NCI-H226 (cell line): ENCODE results near the gene NPC2.
"Not testable (repeated sequence)": the region's sequence is repeated elsewhere in the genome, so short reads cannot be mapped to it uniquely, and the experiment has no call there.

Experiments used
- DNase-seq: peaks from one replicate; pipeline ENCODE4 v3.0.0-alpha.2; 2015

Gene NPC2

GRCh38 chr14:74492776-74493342 is at the start of gene NPC2:
Gene NPC2 (minus strand): TSS chr14:74493305. CDS start chr14:74493274, 31 bp downstream.
- DNase-seq = no peak

GRCh38 chr14:74542056-74542685 is 49.1 kb upstream of the NPC2 start:
- DNase-seq = no peak

GRCh38 chr14:74541225-74541624 is 48.1 kb upstream of the NPC2 start:
- no peak for DNase-seq

- no peak for DNase-seq
These were observed 46.4 kb upstream of the NPC2 start for GRCh38 chr14:74539503-74539902.

GRCh38 chr14:74538411-74539391 is 45.6 kb upstream of the NPC2 start:
- no peak for DNase-seq

GRCh38 chr14:74536336-74536735 is 43.2 kb upstream of the NPC2 start:
- DNase-seq = not testable (repeated sequence)

DNA sequence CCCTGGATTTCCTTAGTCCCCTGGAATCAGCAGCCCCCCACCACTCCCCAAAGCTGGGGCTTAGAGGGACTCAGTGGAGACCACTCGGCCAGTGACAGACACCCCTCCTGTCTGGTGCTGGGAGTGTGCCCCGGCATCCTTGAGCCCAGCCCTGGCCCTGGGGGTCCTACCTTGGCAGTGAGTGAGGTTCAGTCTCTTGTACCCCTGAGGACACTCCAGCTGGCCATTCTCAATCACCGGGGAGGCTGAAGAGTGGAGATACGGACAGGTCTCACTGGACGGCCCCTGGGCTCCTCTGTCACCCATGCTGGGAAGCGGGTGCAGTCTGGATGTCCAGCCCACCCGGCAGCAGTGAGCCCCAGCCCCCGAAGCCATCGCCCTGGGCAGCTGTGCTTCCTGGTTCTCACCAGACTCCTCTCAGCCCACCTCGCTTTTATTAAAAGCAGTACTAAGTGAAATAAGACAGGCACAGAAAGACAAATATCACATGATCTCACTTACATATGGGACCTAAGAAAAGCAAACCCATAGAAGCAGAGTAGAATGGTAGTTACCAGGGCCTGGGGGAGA is 42.7 kb upstream of the NPC2 start:
- no peak for DNase-seq

DNA sequence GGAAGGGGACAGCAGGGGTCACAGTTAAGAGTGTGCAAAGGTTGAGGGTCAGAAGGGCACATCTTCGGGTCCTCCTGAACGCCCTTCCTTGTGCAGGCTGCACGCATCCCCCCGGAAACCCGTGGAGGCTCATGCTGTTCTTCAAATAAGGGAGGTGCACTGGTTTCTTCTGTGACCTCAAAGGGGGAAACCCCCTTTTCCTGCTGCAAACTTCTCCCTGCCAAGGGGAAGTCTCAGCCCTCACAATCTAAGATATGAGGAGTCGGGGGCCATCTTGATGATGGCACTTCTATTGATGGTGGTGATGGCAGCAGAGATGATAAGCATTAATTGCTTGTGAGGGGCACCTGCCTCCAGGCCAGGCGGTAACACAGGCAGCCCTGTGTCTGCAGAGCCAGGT is 40.5 kb upstream of the NPC2 start:
- DNase-seq = no peak

- DNase-seq = no peak
These were observed 39.1 kb upstream of the NPC2 start for GRCh38 chr14:74532246-74532645.

- peak; percentile 60 for DNase-seq
These were observed 38.4 kb upstream of the NPC2 start for GRCh38 chr14:74531467-74531866.

- DNase-seq = no peak
These were observed 37.9 kb upstream of the NPC2 start for GRCh38 chr14:74531006-74531405.

DNA sequence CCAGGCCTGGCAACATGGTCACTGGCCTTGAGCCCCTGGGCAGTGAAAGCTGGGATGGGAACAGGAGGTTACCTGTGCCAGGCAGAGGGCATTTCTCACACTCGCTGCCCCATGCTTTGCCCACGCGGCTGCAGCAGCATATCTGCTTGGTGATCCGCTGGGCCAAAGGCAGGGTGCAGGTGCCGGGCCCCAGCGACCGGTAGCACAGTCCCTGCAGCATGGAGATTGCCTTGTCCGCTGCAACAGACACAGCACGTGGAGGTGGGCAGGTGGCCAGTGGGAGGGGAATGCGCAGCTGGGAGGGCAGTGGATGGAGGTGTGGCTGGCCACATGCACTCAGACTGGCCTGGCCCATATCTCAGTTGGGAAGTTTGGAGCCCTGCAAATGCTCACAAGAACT is 35.8 kb upstream of the NPC2 start:
- no peak for DNase-seq

DNA sequence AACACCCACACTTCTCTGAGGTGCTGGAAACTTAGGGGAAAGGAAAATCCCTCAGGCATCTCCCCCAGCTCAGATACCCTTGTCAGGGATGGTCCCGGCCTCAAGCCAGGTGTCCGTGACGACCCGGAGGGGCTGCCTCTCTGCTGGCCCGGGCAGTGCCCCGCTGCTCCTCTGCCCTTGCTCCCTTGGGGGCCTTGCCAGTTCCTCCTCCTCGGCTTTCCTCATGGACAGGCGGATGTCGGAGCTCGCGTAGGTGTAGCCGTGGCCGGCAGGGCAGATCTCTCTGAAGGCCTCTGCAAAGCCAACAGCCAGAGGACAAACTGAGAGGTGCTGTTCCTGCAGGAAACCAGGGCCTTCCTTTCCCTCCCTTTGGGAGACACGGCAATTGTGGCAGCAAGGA is 35.3 kb upstream of the NPC2 start:
- DNase-seq = no peak

- DNase-seq = no peak
These were observed 34.7 kb upstream of the NPC2 start for GRCh38 chr14:74527736-74528280.

- DNase-seq = no peak
These were observed 33.9 kb upstream of the NPC2 start for GRCh38 chr14:74526854-74527585.

- DNase-seq = no peak
These were observed 32.3 kb upstream of the NPC2 start for GRCh38 chr14:74525361-74525851.

DNA sequence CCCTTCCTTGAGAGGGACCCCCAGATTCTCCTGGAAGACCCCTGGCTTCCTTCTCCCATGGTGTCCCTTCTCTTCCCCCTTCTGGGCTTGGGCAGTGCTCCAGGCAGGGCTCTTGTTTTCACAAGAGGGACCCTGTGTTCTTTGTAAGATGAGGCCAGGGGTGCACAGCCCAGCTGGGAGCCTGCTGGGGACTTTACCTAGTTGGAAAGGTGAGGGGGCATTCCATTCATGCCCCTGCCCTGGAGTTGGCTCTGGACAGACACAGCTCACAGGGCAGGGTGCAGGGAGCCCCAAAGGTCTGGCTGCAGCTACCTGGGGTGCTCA is 31.7 kb upstream of the NPC2 start:
- no peak for DNase-seq

DNA sequence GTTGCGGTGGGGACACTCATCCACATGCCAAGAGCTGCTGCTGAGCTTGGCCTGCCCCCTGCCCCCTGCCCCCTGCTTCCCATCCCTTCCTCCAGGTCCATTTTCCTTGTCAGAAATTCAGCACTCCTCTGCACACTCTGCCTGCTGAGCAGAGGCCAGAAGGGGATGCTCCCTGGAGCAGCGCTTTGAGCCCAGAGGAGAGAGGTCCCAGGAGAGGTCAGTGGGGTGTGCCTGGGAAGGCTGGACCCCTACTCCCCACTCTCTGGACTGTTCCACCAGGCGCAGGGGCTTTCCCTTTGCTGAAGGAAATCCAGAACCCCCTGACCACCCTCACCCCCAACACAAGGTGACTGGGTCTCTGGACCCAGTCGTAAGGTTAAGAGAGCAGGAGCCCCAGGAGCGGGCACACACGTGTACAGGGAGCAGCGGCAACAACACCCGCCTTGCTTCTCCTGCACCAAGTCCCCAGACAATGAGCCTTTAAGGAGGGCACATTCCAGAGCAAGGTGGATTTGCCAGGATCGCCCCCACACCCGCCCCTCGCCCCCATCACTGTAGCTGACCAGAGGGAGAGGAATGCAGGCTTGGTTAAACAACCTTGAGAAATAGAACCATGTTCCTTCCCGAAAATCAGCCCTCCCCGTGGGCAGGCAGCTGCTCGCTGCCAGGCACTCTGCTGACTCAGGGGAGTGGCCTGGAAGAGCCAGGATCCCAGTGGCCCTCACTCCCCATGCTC is 31.1 kb upstream of the NPC2 start:
- no peak for DNase-seq

DNA sequence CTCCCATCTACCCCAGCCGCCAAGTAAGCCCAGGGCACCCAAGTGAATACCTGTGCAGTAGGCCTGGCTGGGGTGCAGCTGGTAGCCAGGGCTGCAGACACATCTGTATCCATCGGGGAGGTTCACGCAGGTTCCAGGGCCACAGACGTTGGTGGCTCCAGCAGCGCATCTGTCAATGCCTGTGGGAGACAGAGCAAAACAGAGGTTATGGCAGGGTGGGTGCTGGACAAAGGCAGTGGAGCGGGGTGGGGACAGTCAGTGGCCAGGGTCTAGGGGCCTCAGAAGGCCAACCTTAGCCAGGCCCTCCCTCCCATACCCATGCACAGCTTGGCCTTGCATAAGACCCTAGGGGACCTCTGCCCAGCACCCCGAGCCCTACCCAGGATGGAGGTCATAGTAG is 29.6 kb upstream of the NPC2 start:
- DNase-seq = no peak

- no peak for DNase-seq
These were observed 28.7 kb upstream of the NPC2 start for GRCh38 chr14:74521756-74522155.

DNA sequence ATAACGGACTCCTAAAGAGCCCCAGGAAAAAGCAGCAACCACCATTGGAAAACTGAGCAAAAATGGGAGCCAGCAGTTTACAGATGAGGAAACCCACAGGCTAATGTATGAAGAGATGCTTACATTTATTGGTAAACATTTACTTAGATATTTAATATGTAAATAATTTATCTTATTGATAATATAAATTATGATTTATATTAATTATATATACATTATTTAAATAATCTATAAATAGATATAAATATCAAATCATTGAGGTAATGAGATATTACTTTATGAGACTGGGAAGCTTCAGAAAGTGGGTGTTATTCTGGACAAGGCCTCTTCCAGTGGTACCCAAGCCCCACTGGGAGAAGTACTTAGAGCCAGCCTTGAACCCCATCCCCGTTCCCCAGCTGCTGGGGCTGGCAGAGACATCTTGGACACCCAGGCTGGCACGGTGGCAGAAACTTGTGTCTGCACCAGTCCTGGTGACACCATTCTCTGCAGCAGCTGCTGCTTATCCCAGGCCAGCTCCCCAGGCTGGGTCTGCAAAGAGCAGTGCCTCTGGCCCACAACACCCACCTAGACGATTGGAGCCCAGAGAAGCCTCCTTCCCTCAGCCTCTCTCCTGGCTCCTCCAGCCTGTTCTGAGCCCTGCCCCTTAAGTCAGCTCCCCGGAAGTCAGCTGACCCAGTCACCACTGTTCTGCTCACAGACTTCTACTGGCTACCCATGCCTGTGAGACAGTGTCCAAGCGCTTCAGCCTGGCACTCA is 26.4 kb upstream of the NPC2 start:
- DNase-seq = no peak
